ENCODE results near the gene CDC25A.

The CDC25A gene

DNA sequence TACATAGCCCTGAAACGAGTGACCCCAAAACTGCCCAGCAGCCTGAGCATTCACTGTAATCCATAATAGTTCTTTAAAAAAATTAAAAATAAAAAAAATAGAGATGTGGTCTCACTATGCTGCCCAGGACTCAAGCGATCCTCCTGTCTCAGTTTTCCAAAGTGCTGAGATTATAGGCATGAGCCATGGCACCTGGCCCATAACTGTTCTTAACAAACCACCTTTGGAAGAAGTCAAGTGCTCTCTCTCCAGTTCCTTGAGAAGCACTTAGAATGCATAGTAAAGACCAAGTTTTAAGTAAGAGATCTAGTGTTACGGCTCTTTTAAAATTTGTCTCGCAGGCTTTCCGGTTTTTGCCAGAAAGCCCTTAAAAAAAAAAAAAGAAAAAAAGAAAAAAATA is 8.2 kb downstream of the CDC25A start:
- H3K4me3 ChIP-seq (ENCODE audit: low read depth, low read length): no peak overlapping the region
- TF ChIP-seq, protein P1, sequence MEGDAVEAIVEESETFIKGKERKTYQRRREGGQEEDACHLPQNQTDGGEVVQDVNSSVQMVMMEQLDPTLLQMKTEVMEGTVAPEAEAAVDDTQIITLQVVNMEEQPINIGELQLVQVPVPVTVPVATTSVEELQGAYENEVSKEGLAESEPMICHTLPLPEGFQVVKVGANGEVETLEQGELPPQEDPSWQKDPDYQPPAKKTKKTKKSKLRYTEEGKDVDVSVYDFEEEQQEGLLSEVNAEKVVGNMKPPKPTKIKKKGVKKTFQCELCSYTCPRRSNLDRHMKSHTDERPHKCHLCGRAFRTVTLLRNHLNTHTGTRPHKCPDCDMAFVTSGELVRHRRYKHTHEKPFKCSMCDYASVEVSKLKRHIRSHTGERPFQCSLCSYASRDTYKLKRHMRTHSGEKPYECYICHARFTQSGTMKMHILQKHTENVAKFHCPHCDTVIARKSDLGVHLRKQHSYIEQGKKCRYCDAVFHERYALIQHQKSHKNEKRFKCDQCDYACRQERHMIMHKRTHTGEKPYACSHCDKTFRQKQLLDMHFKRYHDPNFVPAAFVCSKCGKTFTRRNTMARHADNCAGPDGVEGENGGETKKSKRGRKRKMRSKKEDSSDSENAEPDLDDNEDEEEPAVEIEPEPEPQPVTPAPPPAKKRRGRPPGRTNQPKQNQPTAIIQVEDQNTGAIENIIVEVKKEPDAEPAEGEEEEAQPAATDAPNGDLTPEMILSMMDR (IDR thresholded peaks at IDR 0.05; ENCODE audit: low read depth, low read length, missing control alignments): no peak
- no peak for DNase-seq (ENCODE audit: low read depth)
- in situ Hi-C loops (cut with HindIII; ENCODE audit: low sequenced_read_pairs): no loop called here

DNA sequence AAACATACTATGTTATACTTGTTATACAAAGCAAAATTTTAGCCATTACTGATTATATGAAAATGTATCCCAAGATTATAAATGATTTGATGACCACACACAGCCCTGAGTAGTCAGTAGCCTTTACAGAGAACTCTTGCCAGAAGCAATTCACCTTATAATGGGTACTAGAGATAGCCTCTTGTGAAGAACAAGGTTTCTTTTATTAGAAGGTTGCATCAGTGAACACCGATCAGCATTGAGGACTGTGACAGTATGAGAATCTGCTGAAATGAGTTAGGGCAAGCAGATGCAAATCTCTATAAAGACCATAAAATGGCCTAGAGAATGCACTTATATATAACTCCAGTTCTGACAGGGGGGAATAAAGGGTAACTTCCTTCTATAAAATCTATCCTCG is 10.1 kb downstream of the CDC25A start:
- no peak for DNase-seq (ENCODE audit: low read depth)
- TF ChIP-seq, protein P1 (IDR thresholded peaks at IDR 0.05; ENCODE audit: low read depth, low read length, missing control alignments): no peak
- in situ Hi-C loops (cut with HindIII; ENCODE audit: low sequenced_read_pairs): no loop called here
- H3K4me3 ChIP-seq (ENCODE audit: low read depth, low read length): no peak overlapping the region

DNA sequence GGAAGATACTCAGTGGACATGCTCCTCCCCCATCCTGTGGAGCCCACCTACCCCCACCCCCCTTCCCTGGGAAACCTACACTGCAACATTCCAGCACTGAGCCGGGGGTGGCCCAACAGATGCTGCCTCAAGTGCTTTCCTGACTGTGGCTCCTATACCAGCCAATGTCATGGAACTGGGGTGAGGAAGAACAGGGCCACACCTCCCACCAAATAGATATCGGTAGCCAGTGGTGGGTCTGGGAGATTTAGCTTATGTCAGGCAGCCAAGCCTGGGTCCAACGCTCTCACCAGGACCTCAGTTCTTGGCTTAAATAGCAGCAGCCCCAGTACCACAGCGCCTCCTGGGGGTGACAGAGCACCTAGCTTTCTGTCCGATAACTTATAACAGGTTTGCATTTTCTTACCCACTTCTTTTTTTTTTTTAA is 30.3 kb downstream of the CDC25A start:
- TF ChIP-seq, protein P1 (IDR thresholded peaks at IDR 0.05; ENCODE audit: low read depth, low read length, missing control alignments): peak; percentile 85
- no peak overlapping the region for H3K4me3 ChIP-seq (ENCODE audit: low read depth, low read length)
- in situ Hi-C loops (cut with HindIII; ENCODE audit: low sequenced_read_pairs): no loop called here
- peak; percentile 40 for DNase-seq (ENCODE audit: low read depth)

DNA sequence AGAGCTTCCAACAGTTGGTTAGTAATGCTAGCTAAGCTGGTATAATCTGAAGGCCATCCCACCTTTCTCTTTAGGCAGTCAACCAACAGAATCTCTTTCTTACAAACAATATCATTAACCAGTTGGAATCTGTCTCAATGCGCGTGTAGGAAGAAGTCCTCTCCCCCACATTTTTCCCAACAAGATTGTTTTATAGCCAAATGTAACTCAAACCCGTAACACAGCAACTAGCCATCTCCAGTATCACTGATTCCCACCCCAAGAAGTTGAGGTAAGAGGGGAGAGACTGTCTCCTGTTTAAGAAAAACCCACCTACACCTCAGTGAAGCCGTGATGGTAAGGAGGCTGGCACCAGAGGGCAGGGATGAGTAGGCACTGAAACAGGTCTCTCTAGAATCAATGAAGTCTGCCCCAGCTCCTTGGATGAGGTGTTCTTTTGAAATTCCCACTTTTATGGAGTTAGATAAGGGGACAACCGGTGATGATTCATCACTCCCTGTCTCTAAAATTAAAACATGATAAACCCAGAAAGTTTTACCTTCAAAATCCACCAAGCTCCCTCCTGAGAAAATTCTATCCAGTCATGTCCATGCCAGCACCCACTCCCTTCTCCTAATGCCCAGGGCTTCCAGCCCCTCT is 30.9 kb downstream of the CDC25A start:
- in situ Hi-C loops (cut with HindIII; ENCODE audit: low sequenced_read_pairs): no loop called here
- TF ChIP-seq, protein P1 (IDR thresholded peaks at IDR 0.05; ENCODE audit: low read depth, low read length, missing control alignments): no peak
- no peak for DNase-seq (ENCODE audit: low read depth)
- H3K4me3 ChIP-seq (ENCODE audit: low read depth, low read length): no peak overlapping the region

DNA sequence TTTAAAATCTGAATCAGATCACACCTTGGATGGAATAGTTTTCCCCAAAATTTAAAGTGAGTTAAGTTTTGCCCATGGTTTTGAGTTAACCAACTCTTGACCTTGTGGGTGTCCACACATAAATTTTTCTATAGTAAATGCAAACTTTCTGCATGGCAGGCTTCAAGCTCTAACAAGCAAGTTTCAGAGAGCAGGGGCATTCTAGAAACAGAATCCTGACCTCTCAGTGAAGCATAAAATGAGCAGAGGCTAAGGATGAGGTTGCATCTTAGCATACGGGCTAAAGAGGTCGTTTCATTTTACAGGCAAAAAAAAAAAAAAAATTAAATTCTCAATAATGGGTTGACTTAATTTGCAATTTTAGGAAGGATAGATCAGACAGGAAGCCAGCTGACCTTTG is 32.1 kb downstream of the CDC25A start:
- no peak for DNase-seq (ENCODE audit: low read depth)
- H3K4me3 ChIP-seq (ENCODE audit: low read depth, low read length): no peak overlapping the region
- in situ Hi-C loops (cut with HindIII; ENCODE audit: low sequenced_read_pairs): no loop called here
- TF ChIP-seq, protein P1 (IDR thresholded peaks at IDR 0.05; ENCODE audit: low read depth, low read length, missing control alignments): no peak

DNA sequence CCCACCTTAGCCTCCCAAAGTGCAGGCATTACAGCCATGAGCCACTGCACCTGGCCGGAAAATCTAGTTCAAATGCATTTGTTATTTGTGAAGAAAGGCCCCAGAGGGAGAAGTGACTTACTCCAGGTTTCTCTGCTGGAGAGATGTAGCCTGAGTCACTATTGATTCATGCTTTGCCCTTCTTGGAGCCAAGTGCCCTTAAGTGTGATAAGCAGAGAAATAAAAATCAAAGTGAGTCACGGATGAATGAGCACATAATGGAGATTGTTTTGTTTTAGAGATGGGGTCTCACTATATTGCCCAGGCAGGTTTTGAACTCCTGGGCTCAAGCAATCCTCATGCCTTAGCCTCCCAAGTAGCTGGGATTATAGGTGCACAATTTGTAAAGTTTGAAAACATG is 33.1 kb downstream of the CDC25A start:
- TF ChIP-seq, protein P1 (IDR thresholded peaks at IDR 0.05; ENCODE audit: low read depth, low read length, missing control alignments): no peak
- no peak overlapping the region for H3K4me3 ChIP-seq (ENCODE audit: low read depth, low read length)
- in situ Hi-C loops (cut with HindIII; ENCODE audit: low sequenced_read_pairs): no loop called here
- peak; percentile 33 for DNase-seq (ENCODE audit: low read depth)
